ENCODE results near the gene TM4SF5.

TM4SF5 gene

GRCh38 chr17:4744999-4745969 lies 26.4 kb upstream of the TM4SF5 start:
- TF ChIP-seq, protein P1, sequence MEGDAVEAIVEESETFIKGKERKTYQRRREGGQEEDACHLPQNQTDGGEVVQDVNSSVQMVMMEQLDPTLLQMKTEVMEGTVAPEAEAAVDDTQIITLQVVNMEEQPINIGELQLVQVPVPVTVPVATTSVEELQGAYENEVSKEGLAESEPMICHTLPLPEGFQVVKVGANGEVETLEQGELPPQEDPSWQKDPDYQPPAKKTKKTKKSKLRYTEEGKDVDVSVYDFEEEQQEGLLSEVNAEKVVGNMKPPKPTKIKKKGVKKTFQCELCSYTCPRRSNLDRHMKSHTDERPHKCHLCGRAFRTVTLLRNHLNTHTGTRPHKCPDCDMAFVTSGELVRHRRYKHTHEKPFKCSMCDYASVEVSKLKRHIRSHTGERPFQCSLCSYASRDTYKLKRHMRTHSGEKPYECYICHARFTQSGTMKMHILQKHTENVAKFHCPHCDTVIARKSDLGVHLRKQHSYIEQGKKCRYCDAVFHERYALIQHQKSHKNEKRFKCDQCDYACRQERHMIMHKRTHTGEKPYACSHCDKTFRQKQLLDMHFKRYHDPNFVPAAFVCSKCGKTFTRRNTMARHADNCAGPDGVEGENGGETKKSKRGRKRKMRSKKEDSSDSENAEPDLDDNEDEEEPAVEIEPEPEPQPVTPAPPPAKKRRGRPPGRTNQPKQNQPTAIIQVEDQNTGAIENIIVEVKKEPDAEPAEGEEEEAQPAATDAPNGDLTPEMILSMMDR (IDR thresholded peaks at IDR 0.05; ENCODE audit: extremely low read depth, insufficient read depth, missing control alignments): no peak
- DNase-seq (ENCODE audit: low spot score): no peak
- in situ Hi-C loops (cut with MboI; ENCODE audit: low pct_unique_long_range_greater_than_20kb, low sequenced_read_pairs, unreplicated experiment): no loop called here

DNA sequence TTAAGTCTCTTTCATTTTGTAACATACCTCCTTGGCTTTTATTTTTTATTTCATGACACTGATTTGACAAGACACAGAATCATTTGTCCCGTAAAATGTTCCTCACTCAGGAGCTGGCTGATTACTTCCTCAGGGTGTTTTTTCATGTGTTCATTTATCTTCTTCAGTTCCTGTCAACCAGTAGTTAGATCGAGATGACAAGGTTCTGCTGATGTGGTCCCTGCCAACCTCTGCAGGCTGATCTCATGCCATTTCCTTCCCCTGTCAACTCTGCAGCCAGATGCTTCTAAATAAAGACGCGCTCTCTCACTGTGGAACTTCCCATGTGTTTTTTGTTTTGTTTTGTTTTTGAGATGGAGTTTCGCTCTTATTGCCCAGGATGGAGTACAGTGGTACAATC lies 23.8 kb upstream of the TM4SF5 start:
- in situ Hi-C loops (cut with MboI; ENCODE audit: low pct_unique_long_range_greater_than_20kb, low sequenced_read_pairs, unreplicated experiment): no loop called here
- TF ChIP-seq, protein P1 (IDR thresholded peaks at IDR 0.05; ENCODE audit: extremely low read depth, insufficient read depth, missing control alignments): no peak
- DNase-seq (ENCODE audit: low spot score): peak; percentile 36

GRCh38 chr17:4748686-4749085 lies 23.0 kb upstream of the TM4SF5 start:
- TF ChIP-seq, protein P1 (IDR thresholded peaks at IDR 0.05; ENCODE audit: extremely low read depth, insufficient read depth, missing control alignments): no peak
- DNase-seq (ENCODE audit: low spot score): no peak
- in situ Hi-C loops (cut with MboI; ENCODE audit: low pct_unique_long_range_greater_than_20kb, low sequenced_read_pairs, unreplicated experiment): no loop called here

DNA sequence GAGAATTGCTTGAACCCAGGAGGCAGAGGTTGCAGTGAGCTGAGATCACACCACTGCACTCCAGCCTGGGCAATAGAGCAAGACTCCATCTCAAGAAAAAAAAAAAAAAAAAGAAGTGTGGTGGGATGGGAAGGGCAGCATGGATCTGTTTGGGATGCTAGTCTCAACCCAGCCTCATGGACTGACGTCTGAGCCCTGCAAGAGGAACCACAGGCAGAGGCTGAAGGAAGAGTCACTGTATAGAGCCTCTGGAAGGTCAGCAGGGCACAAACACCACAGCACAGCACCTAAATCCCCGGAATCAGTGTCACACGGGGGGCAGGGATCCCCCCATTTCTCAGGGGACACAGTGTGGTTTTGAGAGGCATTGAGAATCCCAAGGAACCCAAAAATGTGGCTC lies 21.1 kb upstream of the TM4SF5 start:
- in situ Hi-C loops (cut with MboI; ENCODE audit: low pct_unique_long_range_greater_than_20kb, low sequenced_read_pairs, unreplicated experiment): no loop called here
- no peak for DNase-seq (ENCODE audit: low spot score)
- TF ChIP-seq, protein P1 (IDR thresholded peaks at IDR 0.05; ENCODE audit: extremely low read depth, insufficient read depth, missing control alignments): no peak

DNA sequence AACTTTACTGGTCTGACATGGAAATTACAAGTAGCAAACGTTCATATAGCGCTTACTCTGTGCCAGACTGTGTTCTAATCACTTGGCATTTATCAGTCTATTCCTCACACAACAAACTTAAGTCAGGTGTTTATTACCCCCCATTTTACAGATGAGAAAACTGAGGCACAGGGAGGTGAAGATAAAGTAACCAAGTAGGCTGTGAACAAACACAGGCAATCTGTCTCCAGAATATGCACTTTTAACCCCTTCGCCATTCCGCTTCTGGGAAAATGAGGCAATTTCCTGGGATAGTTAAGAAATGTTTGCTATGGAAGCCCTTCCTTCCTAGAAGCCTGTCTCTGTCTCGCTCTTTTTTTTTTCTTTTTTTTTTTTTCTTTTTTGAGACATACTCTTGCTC lies 19.8 kb upstream of the TM4SF5 start:
- TF ChIP-seq, protein P1 (IDR thresholded peaks at IDR 0.05; ENCODE audit: extremely low read depth, insufficient read depth, missing control alignments): no peak
- in situ Hi-C loops (cut with MboI; ENCODE audit: low pct_unique_long_range_greater_than_20kb, low sequenced_read_pairs, unreplicated experiment): no loop called here
- DNase-seq (ENCODE audit: low spot score): no peak

GRCh38 chr17:4753392-4753791 lies 18.3 kb upstream of the TM4SF5 start:
- no peak for DNase-seq (ENCODE audit: low spot score)
- TF ChIP-seq, protein P1 (IDR thresholded peaks at IDR 0.05; ENCODE audit: extremely low read depth, insufficient read depth, missing control alignments): no peak
- in situ Hi-C loops (cut with MboI; ENCODE audit: low pct_unique_long_range_greater_than_20kb, low sequenced_read_pairs, unreplicated experiment): no loop called here

Data from GM13977 (cell line).